ENCODE results near the gene BMAL1.

GRCh38 chr11:13235895-13236294 lies 41.7 kb upstream of the BMAL1 start:
- TF ChIP-seq EZH2 (IDR thresholded peaks at IDR 0.05; ENCODE audit: borderline replicate concordance, low read length) (no peak), CTCF (IDR thresholded peaks at IDR 0.05; ENCODE audit: low read length) (no peak)

All from OCI-LY1 (cell line).